AG08396 (cell line): Measurements from ENCODE around the gene AACS.

Source experiments
- DNase-seq: peaks from one replicate; pipeline ENCODE4 v3.0.0; 2012; ENCODE audit warnings: low spot score, mixed read lengths

Gene AACS

DNA sequence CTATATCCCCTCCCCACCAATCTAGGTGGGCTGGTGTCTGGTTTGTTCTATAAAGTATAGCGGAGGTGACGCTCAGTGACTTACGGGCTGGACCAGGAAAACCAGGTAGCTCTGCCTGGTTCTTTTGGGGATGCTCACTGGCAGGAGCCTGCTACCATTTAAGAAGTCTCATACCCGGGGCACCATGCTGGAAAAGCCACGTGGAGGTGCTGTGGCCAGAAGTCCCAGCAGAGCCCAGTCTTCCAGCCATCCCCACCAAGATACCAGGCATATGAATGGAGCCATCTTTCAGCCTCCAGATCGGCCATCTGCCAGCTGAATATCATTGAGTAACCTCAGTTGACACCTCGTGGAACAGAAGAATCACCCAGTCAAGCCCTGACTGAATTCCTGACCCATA is 87.2 kb downstream of the AACS start:
- no peak for DNase-seq

DNA sequence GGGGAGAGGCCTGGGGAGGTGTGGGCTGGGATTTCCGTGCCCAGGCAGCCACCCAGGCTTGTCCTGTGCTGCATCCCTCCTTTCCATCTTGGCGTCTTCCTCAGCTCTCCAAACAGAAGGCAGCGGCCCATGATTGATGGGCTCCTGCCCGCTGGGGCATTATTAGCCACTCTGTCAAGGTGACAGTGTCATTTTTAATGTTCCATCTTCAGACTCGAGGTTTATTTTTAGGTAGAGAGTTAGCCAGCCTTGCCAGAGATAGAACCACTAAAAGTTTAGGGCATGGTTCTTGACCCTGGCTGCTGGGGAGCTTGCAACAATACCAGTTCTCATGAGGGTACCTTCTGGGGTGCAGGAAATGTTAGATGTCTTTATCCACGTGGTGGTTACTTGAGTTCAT is 90.1 kb downstream of the AACS start:
- DNase-seq = no peak

GRCh38 chr12:125157177-125157576 is 91.9 kb downstream of the AACS start:
- DNase-seq = no peak

- no peak for DNase-seq
These were observed 94.5 kb downstream of the AACS start for GRCh38 chr12:125159702-125160101.

- no peak for DNase-seq
These were observed 95.2 kb downstream of the AACS start for GRCh38 chr12:125160281-125160955.

GRCh38 chr12:125161712-125162022 is 96.4 kb downstream of the AACS start:
- no peak for DNase-seq

DNA sequence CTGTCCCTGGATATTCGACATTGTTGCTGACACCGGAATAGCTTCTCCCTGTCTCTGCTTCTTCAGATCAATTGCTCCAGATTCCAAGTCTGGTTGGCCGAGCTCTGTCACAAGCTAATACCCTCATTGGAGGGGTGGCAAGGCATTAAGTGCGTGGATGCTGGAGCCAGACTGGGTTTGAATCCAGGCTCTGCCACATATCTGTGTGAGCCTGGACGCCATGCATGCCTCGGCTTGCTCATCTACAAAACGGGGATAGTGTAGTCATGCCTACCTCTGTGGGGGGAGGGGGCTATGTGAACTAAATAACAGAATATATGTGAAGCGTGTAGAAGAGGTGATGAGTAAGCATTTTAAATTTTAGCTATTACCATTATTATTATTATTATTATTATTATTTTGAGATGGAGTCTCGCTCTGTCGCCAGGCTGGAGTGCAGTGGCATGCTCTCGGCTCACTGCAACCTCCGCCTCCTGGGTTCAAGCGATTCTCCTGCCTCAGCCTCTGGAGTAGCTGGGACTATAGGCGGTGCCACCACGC is 97.3 kb downstream of the AACS start:
- DNase-seq = no peak

DNA sequence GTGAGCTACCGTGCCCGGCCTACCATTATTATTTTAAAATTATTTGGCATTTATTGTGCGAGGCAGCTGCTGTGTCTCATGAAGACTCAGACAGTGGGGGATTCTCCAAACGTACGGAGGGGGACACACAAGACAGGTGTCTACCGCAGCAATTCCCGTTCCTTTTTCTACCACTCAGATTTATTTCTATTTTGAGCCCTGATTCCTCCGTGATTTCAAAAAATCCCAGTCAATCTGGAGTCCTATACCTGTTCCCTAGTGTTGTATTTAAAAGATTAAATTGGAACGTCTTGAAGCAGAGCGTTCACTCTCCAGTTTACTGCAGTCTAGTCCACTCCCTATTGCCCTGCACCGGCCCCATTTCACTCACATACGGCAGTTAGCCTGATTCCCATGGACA is 97.9 kb downstream of the AACS start:
- DNase-seq = no peak

GRCh38 chr12:125164541-125164940 is 99.3 kb downstream of the AACS start:
- DNase-seq = no peak

DNA sequence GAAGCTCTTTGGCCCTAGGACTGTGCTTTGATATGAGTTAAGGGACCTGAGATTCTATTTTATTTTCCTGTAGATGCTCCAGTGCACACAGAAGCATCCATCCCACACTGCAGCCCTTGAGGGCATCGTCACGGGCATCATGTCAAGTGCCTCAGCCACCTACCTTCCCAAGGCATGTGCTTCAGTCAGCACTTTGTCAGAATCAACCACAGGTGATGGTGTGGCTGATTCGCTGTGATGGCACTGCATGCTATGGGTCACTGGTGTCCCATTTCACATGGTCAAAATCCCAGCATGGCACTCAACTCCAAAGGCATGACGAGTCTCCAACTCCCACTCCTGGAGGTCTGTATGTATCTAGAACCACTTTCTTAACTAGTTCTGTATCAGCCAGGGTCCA is 100.8 kb downstream of the AACS start:
- no peak for DNase-seq

- DNase-seq = no peak
These were observed 102.4 kb downstream of the AACS start for GRCh38 chr12:125167658-125168057.

- no peak for DNase-seq
These were observed 104.2 kb downstream of the AACS start for GRCh38 chr12:125169451-125169850.

- no peak for DNase-seq
These were observed 104.6 kb downstream of the AACS start for GRCh38 chr12:125169870-125170269.

DNA sequence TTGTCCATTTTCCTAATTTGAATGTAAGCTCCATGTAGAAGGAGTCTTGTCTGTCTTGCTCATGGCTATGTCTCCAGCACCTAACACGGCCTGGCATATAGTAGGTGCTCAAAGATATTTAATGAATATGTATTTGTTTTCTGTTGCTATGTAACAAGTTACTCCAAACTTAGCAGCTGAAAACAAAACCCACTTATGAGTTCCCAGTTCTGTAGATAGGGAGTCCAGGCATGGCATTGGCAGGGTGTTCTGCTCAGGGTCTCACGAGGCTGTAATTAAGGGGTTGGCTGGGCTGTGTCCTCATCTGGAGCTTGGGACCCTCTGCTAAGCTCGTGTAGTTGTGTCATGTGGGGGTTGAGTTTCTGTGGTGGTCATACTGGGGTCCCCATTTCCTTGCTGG is 106.0 kb downstream of the AACS start:
- no peak for DNase-seq

DNA sequence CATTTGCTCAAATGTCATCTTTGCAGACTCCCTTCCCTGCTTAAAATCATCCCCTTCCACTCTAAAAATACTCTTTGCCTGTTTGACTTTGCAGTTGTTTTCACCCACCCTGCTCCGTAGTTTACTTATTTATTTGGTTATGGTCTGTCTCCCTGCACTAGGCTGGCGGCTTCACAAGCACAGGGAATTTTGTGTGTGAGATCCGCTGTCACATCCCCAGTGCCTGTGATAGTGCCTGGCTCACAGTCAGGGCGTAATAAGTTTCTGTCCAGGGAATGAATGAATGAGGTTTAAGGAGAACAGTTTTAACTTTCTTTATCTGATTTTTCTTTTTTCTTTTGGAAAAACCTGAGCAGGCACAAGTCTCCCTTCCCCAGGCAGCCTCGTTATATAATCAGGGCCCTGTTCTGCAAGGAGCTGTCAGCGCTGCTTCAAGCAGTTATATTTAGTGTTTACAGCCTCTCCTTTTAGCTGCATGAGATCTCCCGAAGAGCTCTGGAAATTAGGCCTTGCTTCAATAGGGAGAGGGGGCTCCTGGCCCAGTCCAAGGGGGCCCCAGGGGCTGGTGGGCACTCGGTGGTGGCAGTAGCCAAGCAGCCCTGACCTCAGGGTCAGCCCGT is 107.1 kb downstream of the AACS start:
- DNase-seq = no peak

- DNase-seq = no peak
These were observed 110.3 kb downstream of the AACS start for GRCh38 chr12:125175576-125175975.

DNA sequence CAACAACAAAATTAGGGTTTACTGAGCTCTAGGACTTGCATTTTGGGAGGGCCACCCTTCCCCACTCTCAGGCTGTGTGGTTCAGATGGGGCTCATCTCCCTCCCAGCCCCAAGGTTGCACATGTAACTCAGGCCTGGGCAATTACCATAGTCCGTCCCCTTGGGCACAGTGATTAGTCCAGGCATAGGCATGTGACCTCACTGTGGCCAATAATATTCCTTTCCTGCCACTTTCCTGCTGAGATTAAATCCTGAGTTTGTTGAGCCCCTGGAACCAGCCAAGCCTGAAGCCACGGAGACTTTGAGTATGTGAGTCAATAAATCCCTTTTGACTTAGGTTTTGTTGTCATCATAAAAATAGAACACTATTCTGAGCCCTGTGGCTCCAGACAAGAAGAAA is 113.0 kb downstream of the AACS start:
- no peak for DNase-seq

DNA sequence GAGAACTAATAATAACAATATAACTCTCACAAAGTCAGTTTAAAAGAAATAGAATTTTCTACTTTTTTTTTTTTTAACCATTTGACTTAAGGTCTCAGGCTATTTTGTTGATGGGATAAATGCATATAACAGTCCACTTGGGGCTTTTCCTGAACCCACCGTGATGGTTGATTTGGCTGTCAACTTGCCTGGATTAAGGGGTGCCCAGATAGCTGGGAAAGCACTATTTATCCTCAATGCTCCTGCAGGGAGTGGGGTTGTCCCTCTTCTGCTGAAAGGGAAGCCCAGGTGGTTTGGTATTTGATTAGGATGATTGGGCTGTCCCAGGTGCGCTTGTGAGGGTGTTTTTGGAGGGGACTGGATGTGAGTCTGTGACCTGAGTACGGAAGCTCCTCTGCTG is 114.9 kb downstream of the AACS start:
- DNase-seq = no peak

DNA sequence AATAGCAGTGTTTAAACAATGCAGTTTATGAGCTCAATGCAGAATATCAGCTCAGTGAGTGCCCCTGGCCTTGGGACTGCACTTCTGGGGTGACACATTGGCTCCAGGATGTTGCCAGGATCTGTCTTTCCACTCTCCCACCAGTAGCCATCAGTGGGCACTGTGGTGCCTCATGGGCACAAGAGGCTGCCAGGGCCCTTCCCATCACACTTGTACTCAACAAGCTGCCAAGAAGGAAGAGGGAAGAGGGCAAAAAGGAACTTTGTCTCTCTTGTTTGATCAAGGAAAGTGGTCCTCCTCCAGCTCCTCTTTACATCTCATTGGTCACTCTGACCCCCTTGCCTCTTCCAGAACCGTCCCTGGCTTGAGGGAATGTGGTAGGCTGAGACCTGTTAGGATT is 115.9 kb downstream of the AACS start:
- DNase-seq = no peak

- peak; percentile 92 for DNase-seq
These were observed 118.2 kb downstream of the AACS start for GRCh38 chr12:125183187-125184067.

DNA sequence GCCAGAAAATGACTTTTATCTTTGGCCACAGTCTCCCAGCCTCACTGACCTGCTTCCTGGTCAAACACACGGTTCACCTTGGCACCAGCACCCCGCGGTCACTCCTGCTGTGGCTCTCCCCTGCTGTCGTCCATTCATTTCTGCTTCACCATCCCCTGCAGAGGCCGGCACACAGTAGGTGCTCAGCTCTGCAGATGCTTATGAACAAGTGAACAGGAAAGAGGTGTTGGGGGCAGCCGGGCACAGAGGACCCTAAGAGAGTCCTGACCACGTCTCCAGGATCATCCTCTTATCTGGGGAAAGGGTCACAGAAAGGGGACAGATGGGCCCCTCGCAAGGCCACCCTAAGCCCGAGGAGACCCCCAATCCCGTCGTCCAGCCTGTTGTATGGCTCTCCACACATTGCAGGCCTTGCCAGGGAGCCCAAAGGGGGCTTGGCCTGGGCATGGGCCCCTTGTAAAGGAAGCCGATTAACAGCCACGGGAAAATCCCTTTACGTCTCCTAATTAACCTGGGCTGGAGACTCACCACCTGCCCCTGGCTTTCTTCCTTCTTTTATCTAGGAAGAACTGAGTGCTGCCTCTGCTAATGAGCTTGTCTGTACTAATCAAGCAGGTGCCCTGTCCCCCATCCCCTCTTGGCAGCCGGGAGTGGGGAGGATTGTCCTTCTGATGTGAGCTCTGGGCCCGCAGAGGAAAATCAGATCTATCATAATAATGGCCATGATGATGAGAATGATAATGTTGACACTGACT is 119.2 kb downstream of the AACS start:
- DNase-seq = no peak

DNA sequence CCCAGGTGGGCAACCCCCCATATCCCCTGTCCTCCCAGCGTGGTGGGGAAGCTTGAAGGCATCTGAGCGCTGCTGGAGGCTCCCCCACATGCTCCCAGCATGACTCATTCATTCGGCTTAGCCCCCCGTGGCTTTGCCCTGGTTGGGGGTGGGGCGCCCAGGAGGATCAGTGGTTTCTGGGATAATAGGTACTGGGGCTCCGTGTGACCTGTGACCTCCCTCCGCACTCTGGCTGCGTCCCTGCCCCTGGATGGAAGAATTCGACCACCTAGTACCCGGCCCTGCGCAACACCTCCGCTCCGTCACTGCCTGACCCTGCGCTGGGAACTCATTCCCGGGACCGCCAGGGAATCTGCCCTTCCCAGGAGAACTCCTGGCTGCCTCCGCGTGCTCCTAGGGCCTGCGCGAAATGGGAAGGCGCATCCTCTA is 120.1 kb downstream of the AACS start:
- DNase-seq = no peak
